Mucosa of rectum (tissue), 2 donors: ENCODE results near the gene MYO5B.
"Not testable (repeated sequence)": the region's sequence is repeated elsewhere in the genome, so short reads cannot be mapped to it uniquely, and the experiment has no call there.

Experiments
- H3K27ac ChIP-seq, 2 donors: one replicate each; pipeline ENCODE4 v1.7.0; 2013; ENCODE audit warnings: inconsistent platforms in 2 of 2, low read depth in 2 of 2, low read length in 2 of 2
- H3K27me3 ChIP-seq, 2 donors: one replicate each; pipeline ENCODE4 v1.7.0; 2013; ENCODE audit warnings: low read length in 2 of 2; ENCODE audit not compliant: control insufficient read depth in 2 of 2, insufficient read depth in 2 of 2
- H3K36me3 ChIP-seq, 2 donors: one replicate each; pipeline ENCODE4 v1.7.0; 2013; ENCODE audit warnings: low read length in 2 of 2; ENCODE audit not compliant: control insufficient read depth in 2 of 2, insufficient read depth in 2 of 2
- H3K4me1 ChIP-seq, 2 donors: one replicate each; pipeline ENCODE4 v1.7.0; 2013; ENCODE audit warnings: low read length in 2 of 2, mild to moderate bottlenecking in 1 of 2; ENCODE audit not compliant: control insufficient read depth in 2 of 2, insufficient read depth in 2 of 2
- H3K4me3 ChIP-seq, 2 donors: one replicate each; pipeline ENCODE4 v1.7.0; 2013; ENCODE audit warnings: low read length in 2 of 2
- H3K9ac ChIP-seq, 2 donors: one replicate each; pipeline ENCODE4 v1.7.0; 2013; ENCODE audit warnings: low read length in 2 of 2, low read depth in 1 of 2, mild to moderate bottlenecking in 1 of 2
- H3K9me3 ChIP-seq, 2 donors: one replicate each; pipeline ENCODE4 v1.7.0; 2013; ENCODE audit warnings: low read length in 2 of 2; ENCODE audit not compliant: control insufficient read depth in 2 of 2
- donor health status: healthy.
- donor health status: Normal muscosa, but diverticular disease.

MYO5B gene

GRCh38 chr18:49893036-49893435, 301.9 kb downstream of the MYO5B start:
- Histone ChIP-seq H3K4me1 (no peaks in the 10 kb centered on the region), H3K36me3 (peaks cover 26 to 39% of the 10 kb centered on the region in 2 donors), H3K9me3 (no peaks in the 10 kb centered on the region), H3K27me3 (no peaks in the 10 kb centered on the region), H3K27ac (no peak overlapping the region), H3K4me3 (no peak overlapping the region), H3K9ac (no peak overlapping the region)

GRCh38 chr18:49892148-49892924, 302.6 kb downstream of the MYO5B start:
- Histone ChIP-seq H3K27ac (no peak overlapping the region), H3K36me3 (peaks cover 26 to 40% of the 10 kb centered on the region in 2 donors), H3K27me3 (no peaks in the 10 kb centered on the region)

GRCh38 chr18:49890041-49890440, 304.9 kb downstream of the MYO5B start:
- peaks cover 16 to 27% of the 10 kb centered on the region in 2 donors for H3K36me3 ChIP-seq

More at GRCh38 chr18:49892148-49892924, 302.6 kb downstream of the MYO5B start:
- no peaks in the 10 kb centered on the region for H3K9me3 ChIP-seq
- H3K9ac ChIP-seq = no peak overlapping the region
- H3K4me1 ChIP-seq = no peaks in the 10 kb centered on the region
- no peak overlapping the region for H3K4me3 ChIP-seq

DNA sequence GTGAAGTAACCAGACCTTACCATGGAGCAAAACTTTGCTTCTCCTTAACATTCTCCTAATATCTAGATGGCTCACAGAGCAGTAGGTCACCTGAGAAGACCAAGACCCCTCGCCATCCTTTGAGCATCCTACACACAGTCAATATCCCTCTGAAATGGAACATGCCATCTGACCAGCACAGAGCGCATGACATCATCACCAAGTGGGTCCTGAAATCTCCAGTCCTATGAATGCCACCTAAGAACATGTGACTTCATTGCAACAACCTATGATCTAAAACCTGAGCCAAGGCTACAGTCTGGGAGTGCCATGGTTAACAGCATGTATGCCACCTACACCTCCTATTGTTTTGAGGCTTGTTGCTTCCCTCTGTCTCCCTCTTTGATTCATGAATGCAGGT, 305.4 kb downstream of the MYO5B start:
- not testable (repeated sequence) for H3K4me3 ChIP-seq, H3K27me3 ChIP-seq, H3K9ac ChIP-seq, H3K4me1 ChIP-seq, H3K9me3 ChIP-seq, H3K27ac ChIP-seq
- peaks cover 11 to 27% of the 10 kb centered on the region in 2 donors for H3K36me3 ChIP-seq

More at GRCh38 chr18:49890041-49890440, 304.9 kb downstream of the MYO5B start:
- H3K27me3 ChIP-seq = no peaks in the 10 kb centered on the region
- H3K9ac ChIP-seq = no peak overlapping the region
- no peaks in the 10 kb centered on the region for H3K9me3 ChIP-seq
- no peak overlapping the region for H3K4me3 ChIP-seq
- no peaks in the 10 kb centered on the region for H3K4me1 ChIP-seq
- H3K27ac ChIP-seq = no peak overlapping the region

DNA sequence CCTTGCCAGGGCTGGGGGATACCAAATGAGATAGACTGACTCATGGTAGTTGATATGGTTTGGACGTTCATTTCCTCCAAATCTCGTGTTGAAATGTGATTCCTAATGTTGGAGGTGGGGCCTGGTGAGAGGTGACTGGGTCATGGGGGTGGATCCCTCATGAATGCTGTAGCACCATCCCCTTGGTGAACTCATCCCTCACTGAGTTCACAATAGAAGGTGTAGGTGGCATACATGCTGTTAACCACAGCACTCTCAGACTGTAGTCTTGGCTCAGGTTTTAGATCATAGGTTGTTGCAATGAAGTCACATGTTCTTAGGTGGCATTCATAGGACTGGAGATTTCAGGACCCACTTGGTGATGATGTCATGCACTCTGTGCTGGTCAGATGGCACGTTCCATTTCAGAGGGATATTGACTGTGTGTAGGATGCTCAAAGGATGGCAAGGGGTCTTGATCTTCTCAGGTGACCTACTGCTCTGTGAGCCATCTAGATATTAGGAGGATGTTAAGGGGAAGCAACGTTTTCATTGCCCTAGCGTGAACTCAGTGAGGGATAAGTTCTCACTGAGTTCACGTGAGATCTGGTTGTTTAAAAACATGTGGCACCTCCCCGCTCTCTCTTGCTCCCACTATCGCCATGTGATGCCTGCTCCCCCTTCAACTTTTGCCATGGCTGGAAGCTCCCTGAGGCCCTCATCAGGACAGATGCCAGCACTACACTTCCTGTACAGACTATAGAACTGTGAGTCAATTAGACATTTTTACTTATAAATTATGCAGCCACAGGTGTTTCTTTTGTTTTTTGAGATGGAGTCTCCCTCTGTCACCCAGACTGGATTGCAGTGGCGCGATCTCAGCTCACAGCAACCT, 307.8 kb downstream of the MYO5B start:
- Histone ChIP-seq H3K9ac (no peak overlapping the region), H3K27ac (no peak overlapping the region), H3K36me3 (peaks cover 5 to 13% of the 10 kb centered on the region in 2 donors), H3K4me1 (no peaks in the 10 kb centered on the region), H3K9me3 (no peaks in the 10 kb centered on the region), H3K4me3 (no peak overlapping the region), H3K27me3 (no peaks in the 10 kb centered on the region)

- no peak overlapping the region for H3K27ac ChIP-seq
- H3K4me3 ChIP-seq = no peak overlapping the region
- H3K4me1 ChIP-seq = no peaks in the 10 kb centered on the region
- H3K9ac ChIP-seq = no peak overlapping the region
- H3K9me3 ChIP-seq = no peaks in the 10 kb centered on the region
- H3K27me3 ChIP-seq = no peaks in the 10 kb centered on the region
- peaks cover 7 to 10% of the 10 kb centered on the region in 2 donors for H3K36me3 ChIP-seq
Observed at GRCh38 chr18:49884959-49885358, 310.0 kb downstream of the MYO5B start.

GRCh38 chr18:49884465-49884864, 310.5 kb downstream of the MYO5B start:
- H3K36me3 ChIP-seq = peaks cover 7 to 12% of the 10 kb centered on the region in 2 donors
- H3K4me3 ChIP-seq = no peak overlapping the region
- H3K27ac ChIP-seq = no peak overlapping the region
- H3K27me3 ChIP-seq = no peaks in the 10 kb centered on the region
- H3K4me1 ChIP-seq = no peaks in the 10 kb centered on the region
- H3K9ac ChIP-seq = no peak overlapping the region
- no peaks in the 10 kb centered on the region for H3K9me3 ChIP-seq

DNA sequence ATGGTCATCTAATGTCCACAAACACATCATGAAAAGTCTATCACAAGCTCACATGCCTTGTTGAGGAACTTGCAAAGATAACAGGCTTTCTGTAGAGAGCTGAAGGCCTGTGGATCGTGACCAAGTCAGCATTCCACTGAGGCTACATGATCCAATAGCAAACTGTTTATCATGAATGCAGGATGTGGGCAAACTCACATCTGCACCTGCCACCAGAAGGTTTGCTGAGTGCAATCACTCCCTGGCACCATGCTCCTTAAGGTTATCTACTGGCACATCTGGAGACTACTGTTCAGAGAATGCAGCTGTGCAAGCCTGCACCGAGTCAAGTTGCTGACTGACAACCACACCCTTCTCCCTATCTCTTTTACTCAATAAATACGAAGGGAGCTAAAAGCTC, 314.3 kb downstream of the MYO5B start:
- Histone ChIP-seq H3K4me3 (no peak overlapping the region), H3K9ac (no peak overlapping the region), H3K4me1 (no peaks in the 10 kb centered on the region), H3K9me3 (no peaks in the 10 kb centered on the region), H3K36me3 (peaks cover 27 to 41% of the 10 kb centered on the region in 2 donors), H3K27ac (no peak overlapping the region), H3K27me3 (no peaks in the 10 kb centered on the region)

DNA sequence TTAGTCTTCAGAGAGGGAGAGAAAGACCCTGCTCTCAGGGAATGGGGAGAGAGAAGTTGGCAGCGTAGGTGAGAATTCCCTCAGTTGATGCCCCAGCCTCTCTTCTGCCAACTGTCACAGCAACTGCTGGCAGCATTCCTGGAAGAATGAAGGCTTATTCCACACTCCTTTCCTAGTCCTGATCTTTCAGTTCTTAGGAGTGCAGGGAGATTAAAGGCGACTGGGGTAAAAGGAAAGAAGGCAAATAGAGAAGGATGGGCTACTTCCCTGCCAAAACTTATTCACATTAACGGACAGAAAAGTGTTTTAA, 315.7 kb downstream of the MYO5B start:
- no peaks in the 10 kb centered on the region for H3K27me3 ChIP-seq
- no peak overlapping the region for H3K9ac ChIP-seq
- no peak overlapping the region for H3K27ac ChIP-seq
- H3K4me1 ChIP-seq = no peaks in the 10 kb centered on the region
- no peak overlapping the region for H3K4me3 ChIP-seq
- H3K36me3 ChIP-seq = peaks cover 38 to 55% of the 10 kb centered on the region in 2 donors
- H3K9me3 ChIP-seq = no peaks in the 10 kb centered on the region

- Histone ChIP-seq H3K4me1 (no peaks in the 10 kb centered on the region), H3K9me3 (no peaks in the 10 kb centered on the region), H3K9ac (no peak overlapping the region), H3K36me3 (peaks cover 41 to 56% of the 10 kb centered on the region in 2 donors), H3K27ac (no peak overlapping the region), H3K27me3 (no peaks in the 10 kb centered on the region), H3K4me3 (no peak overlapping the region)
Observed at GRCh38 chr18:49878567-49879270, 316.2 kb downstream of the MYO5B start.
